ENCODE measurements around the gene ERICH4. TPM values are rescaled to one million over a fixed set of nuclear protein-coding genes. Genes with fewer than 3 reads are reported as not detected.

Gene ERICH4
- total and polyA plus RNA-seq, 2 of the 13 experiments (the other 11 are each of a cell fraction or from before 2014, with no cell fraction given) = 0.40 to 0.64 TPM

GRCh38 chr19:41442473-41443355 is at the start of gene ERICH4 (continued):
- no peak for TF ChIP-seq NFYC (CRISPR knock-in tag; IDR thresholded peaks at IDR 0.05)
- TF ChIP-seq, protein P1, sequence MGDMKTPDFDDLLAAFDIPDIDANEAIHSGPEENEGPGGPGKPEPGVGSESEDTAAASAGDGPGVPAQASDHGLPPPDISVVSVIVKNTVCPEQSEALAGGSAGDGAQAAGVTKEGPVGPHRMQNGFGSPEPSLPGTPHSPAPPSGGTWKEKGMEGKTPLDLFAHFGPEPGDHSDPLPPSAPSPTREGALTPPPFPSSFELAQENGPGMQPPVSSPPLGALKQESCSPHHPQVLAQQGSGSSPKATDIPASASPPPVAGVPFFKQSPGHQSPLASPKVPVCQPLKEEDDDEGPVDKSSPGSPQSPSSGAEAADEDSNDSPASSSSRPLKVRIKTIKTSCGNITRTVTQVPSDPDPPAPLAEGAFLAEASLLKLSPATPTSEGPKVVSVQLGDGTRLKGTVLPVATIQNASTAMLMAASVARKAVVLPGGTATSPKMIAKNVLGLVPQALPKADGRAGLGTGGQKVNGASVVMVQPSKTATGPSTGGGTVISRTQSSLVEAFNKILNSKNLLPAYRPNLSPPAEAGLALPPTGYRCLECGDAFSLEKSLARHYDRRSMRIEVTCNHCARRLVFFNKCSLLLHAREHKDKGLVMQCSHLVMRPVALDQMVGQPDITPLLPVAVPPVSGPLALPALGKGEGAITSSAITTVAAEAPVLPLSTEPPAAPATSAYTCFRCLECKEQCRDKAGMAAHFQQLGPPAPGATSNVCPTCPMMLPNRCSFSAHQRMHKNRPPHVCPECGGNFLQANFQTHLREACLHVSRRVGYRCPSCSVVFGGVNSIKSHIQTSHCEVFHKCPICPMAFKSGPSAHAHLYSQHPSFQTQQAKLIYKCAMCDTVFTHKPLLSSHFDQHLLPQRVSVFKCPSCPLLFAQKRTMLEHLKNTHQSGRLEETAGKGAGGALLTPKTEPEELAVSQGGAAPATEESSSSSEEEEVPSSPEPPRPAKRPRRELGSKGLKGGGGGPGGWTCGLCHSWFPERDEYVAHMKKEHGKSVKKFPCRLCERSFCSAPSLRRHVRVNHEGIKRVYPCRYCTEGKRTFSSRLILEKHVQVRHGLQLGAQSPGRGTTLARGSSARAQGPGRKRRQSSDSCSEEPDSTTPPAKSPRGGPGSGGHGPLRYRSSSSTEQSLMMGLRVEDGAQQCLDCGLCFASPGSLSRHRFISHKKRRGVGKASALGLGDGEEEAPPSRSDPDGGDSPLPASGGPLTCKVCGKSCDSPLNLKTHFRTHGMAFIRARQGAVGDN (CRISPR knock-in tag; IDR thresholded peaks at IDR 0.05) = peak; percentile 36
- TF ChIP-seq SAP130 (CRISPR knock-in tag; IDR thresholded peaks at IDR 0.05; ENCODE audit: low read depth) = peak; percentile 26; the same call in 1 of the 2 replicates
- no peak for TF ChIP-seq ZNF577 (CRISPR knock-in tag; IDR thresholded peaks at IDR 0.05; ENCODE audit: borderline replicate concordance, low read depth)
- TF ChIP-seq, protein P2, sequence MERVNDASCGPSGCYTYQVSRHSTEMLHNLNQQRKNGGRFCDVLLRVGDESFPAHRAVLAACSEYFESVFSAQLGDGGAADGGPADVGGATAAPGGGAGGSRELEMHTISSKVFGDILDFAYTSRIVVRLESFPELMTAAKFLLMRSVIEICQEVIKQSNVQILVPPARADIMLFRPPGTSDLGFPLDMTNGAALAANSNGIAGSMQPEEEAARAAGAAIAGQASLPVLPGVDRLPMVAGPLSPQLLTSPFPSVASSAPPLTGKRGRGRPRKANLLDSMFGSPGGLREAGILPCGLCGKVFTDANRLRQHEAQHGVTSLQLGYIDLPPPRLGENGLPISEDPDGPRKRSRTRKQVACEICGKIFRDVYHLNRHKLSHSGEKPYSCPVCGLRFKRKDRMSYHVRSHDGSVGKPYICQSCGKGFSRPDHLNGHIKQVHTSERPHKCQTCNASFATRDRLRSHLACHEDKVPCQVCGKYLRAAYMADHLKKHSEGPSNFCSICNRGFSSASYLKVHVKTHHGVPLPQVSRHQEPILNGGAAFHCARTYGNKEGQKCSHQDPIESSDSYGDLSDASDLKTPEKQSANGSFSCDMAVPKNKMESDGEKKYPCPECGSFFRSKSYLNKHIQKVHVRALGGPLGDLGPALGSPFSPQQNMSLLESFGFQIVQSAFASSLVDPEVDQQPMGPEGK (CRISPR knock-in tag; IDR thresholded peaks at IDR 0.05) = 0 out of 2 replicates have a peak, but pooled peaks have one; percentile 38
- no peak for TF ChIP-seq ZNF224 (CRISPR knock-in tag; IDR thresholded peaks at IDR 0.05)
- no peak for TF ChIP-seq ZIK1 (CRISPR knock-in tag; IDR thresholded peaks at IDR 0.05; ENCODE audit: borderline replicate concordance, low read depth)
- TF ChIP-seq, protein P3, sequence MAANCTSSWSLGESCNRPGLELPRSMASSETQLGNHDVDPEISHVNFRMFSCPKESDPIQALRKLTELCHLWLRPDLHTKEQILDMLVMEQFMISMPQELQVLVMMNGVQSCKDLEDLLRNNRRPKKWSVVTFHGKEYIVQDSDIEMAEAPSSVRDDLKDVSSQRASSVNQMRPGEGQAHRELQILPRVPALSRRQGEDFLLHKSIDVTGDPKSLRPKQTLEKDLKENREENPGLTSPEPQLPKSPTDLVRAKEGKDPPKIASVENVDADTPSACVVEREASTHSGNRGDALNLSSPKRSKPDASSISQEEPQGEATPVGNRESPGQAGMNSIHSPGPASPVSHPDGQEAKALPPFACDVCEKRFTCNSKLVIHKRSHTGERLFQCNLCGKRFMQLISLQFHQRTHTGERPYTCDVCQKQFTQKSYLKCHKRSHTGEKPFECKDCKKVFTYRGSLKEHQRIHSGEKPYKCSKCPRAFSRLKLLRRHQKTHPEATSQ (CRISPR knock-in tag; IDR thresholded peaks at IDR 0.05; ENCODE audit: borderline replicate concordance) = no peak
- TF ChIP-seq MIER3 (CRISPR knock-in tag; IDR thresholded peaks at IDR 0.05; ENCODE audit: borderline replicate concordance) = no peak
- peak; percentile 46 for TF ChIP-seq ELF3 (CRISPR knock-in tag; IDR thresholded peaks at IDR 0.05)
- no peak for TF ChIP-seq REL (CRISPR knock-in tag; conservative IDR thresholded peaks at IDR 0.05)
- TF ChIP-seq, protein P4, sequence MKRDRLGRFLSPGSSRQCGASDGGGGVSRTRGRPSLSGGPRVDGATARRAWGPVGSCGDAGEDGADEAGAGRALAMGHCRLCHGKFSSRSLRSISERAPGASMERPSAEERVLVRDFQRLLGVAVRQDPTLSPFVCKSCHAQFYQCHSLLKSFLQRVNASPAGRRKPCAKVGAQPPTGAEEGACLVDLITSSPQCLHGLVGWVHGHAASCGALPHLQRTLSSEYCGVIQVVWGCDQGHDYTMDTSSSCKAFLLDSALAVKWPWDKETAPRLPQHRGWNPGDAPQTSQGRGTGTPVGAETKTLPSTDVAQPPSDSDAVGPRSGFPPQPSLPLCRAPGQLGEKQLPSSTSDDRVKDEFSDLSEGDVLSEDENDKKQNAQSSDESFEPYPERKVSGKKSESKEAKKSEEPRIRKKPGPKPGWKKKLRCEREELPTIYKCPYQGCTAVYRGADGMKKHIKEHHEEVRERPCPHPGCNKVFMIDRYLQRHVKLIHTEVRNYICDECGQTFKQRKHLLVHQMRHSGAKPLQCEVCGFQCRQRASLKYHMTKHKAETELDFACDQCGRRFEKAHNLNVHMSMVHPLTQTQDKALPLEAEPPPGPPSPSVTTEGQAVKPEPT (CRISPR knock-in tag; IDR thresholded peaks at IDR 0.05; ENCODE audit: low read depth) = no peak
- TF ChIP-seq, protein P5, sequence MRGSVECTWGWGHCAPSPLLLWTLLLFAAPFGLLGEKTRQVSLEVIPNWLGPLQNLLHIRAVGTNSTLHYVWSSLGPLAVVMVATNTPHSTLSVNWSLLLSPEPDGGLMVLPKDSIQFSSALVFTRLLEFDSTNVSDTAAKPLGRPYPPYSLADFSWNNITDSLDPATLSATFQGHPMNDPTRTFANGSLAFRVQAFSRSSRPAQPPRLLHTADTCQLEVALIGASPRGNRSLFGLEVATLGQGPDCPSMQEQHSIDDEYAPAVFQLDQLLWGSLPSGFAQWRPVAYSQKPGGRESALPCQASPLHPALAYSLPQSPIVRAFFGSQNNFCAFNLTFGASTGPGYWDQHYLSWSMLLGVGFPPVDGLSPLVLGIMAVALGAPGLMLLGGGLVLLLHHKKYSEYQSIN (CRISPR knock-in tag; IDR thresholded peaks at IDR 0.05; ENCODE audit: borderline replicate concordance) = no peak
- TF ChIP-seq SRY (CRISPR knock-in tag; IDR thresholded peaks at IDR 0.05) = no peak
- TF ChIP-seq PHF5A (CRISPR knock-in tag; IDR thresholded peaks at IDR 0.05; ENCODE audit: low read depth, unreplicated experiment) = no peak

Measured in HepG2 (cell line).